Measurements from ENCODE around the gene FHIT. TPM values are rescaled to one million over a fixed set of nuclear protein-coding genes. Genes with fewer than 3 reads are reported as not detected.
A peak's percentile ranks its signal among the peaks of the same experiment; 100 is the strongest.

The FHIT gene
- total RNA-seq, 4 donors from 2014 or later = 4.6 to 6.1 (median 5.7) TPM

DNA sequence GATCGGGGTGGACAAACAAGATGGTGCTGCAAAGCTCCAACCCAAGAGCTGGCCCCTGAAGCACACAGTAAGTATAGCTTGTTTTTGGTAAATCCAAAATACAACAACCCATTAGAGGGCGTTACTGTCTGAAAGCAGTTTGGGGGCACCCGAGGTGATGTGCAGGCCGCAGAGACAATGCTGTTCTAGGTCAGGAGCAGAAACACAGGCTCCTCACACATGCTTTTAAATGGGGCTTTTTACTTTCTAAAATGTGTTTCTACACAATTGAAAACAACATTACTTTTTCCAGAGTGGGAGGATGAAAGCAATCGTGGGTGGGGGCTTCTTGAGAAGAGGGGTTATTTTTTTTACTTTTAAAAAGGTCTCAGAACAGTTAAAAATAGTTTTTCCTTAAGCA is 1172.2 kb downstream of the FHIT start:
- no peak for DNase-seq (ENCODE audit: extremely low spot score)
- H3K9me3 ChIP-seq = peaks cover 0 to 9% (median 3%) of the 10 kb centered on the region in 4 donors
- no peaks in the 10 kb centered on the region for H3K27me3 ChIP-seq
- H3K27ac ChIP-seq (replicated peaks in 1 of 4) = no peak overlapping the region
- H3K4me1 ChIP-seq = peaks cover 0 to 9% (median 6%) of the 10 kb centered on the region in 4 donors
- H3K4me3 ChIP-seq = no peak overlapping the region
- no peak for TF ChIP-seq POLR2A (IDR thresholded peaks at IDR 0.05; ENCODE audit: low read depth)
- no peak for TF ChIP-seq POLR2AphosphoS5 (IDR thresholded peaks at IDR 0.05)
- TF ChIP-seq, protein P1, sequence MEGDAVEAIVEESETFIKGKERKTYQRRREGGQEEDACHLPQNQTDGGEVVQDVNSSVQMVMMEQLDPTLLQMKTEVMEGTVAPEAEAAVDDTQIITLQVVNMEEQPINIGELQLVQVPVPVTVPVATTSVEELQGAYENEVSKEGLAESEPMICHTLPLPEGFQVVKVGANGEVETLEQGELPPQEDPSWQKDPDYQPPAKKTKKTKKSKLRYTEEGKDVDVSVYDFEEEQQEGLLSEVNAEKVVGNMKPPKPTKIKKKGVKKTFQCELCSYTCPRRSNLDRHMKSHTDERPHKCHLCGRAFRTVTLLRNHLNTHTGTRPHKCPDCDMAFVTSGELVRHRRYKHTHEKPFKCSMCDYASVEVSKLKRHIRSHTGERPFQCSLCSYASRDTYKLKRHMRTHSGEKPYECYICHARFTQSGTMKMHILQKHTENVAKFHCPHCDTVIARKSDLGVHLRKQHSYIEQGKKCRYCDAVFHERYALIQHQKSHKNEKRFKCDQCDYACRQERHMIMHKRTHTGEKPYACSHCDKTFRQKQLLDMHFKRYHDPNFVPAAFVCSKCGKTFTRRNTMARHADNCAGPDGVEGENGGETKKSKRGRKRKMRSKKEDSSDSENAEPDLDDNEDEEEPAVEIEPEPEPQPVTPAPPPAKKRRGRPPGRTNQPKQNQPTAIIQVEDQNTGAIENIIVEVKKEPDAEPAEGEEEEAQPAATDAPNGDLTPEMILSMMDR (IDR thresholded peaks at IDR 0.05) = no peak
- no peak for TF ChIP-seq EP300 (IDR thresholded peaks at IDR 0.05)
- WGBS = 59% methylated on average over 5 of the region's 5 CpGs
- intact Hi-C loops (cut with DNase I) = no loop called here
- H3K36me3 ChIP-seq = no peaks in the 10 kb centered on the region

DNA sequence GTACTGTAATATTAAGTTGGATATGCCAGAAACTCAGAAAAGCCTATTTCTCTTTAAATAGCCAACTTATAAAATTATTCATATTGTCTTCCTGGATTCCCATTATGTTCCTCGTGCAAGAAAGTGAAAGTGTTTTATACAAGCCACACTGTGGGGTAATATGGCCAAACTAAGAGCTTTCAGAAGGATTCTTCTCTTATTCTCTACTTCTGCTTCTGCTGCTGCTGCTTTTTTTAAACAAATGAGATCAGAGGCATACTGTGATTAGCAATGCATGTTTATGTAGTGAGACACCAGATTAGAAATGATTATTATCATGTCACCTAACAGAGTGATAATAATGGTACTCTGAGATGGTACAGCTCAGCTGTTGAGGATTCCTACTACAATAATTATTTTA is 1174.9 kb downstream of the FHIT start:
- peak overlapping the region; percentile 12 to 23 (median 20) for H3K4me3 ChIP-seq

DNA sequence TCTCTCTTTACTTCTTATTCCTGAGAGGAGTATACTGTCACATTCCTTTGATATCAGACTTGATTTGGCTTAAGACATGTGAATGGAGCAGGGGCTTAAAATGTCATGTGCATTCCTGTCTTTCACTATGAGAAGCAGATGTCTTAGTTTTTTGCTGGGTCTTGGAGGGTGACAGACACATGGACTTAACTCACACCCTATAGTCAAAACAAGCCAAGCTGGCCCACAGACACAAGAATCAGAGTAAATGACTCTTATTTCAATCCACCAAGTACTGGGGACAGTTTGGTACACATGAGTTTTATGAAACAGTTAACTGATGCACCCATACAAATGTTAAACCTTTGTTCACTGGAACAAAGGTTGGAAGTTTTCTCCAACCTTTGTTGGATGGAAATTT is 1177.3 kb downstream of the FHIT start:
- no peak overlapping the region for H3K4me3 ChIP-seq
- H3K4me1 ChIP-seq = peaks cover 0 to 9% (median 6%) of the 10 kb centered on the region in 4 donors
- no peak for DNase-seq (ENCODE audit: extremely low spot score)
- H3K27ac ChIP-seq (replicated peaks in 1 of 4) = no peak overlapping the region
- H3K36me3 ChIP-seq = no peaks in the 10 kb centered on the region
- peaks cover 0 to 9% (median 3%) of the 10 kb centered on the region in 4 donors for H3K9me3 ChIP-seq
- intact Hi-C loops (cut with DNase I) = no loop called here
- TF ChIP-seq, protein P1 (IDR thresholded peaks at IDR 0.05) = no peak
- TF ChIP-seq EP300 (IDR thresholded peaks at IDR 0.05) (no peak), POLR2A (IDR thresholded peaks at IDR 0.05; ENCODE audit: low read depth) (no peak), POLR2AphosphoS5 (IDR thresholded peaks at IDR 0.05) (no peak)
- H3K27me3 ChIP-seq = no peaks in the 10 kb centered on the region

More for the DNA sequence above, 1174.9 kb downstream of the FHIT start:
- H3K4me1 ChIP-seq = peaks cover 0 to 9% (median 6%) of the 10 kb centered on the region in 4 donors
- TF ChIP-seq, protein P1 (IDR thresholded peaks at IDR 0.05) = no peak
- no peak for DNase-seq (ENCODE audit: extremely low spot score)
- no peaks in the 10 kb centered on the region for H3K27me3 ChIP-seq
- no peak overlapping the region for H3K27ac ChIP-seq (replicated peaks in 1 of 4)
- H3K36me3 ChIP-seq = no peaks in the 10 kb centered on the region
- H3K9me3 ChIP-seq = peaks cover 0 to 9% (median 3%) of the 10 kb centered on the region in 4 donors
- intact Hi-C loops (cut with DNase I) = no loop called here
- 4% methylated on average over 1 of the region's 1 CpG for WGBS

DNA sequence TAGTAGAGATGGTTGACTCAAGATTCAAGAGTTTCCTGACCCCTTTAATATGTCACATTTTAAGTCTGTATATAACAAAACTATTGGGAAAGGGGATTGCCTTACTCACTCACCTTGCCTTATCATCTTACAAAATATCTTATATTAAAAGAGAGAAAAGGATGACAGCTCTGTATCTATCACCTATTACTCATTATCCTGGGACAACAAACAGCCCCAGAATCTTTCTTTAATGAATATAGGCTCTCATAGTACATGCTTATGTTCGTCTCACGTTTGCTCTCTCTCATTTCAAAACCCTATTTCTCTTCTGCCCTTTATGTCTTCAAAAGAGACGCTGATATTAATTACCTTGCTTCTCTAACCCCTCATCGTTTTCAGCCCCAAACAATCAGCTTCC is 1178.0 kb downstream of the FHIT start:
- DNase-seq (ENCODE audit: extremely low spot score) = no peak
- H3K36me3 ChIP-seq = no peaks in the 10 kb centered on the region
- H3K27me3 ChIP-seq = no peaks in the 10 kb centered on the region
- intact Hi-C loops (cut with DNase I) = no loop called here
- TF ChIP-seq POLR2AphosphoS5 (IDR thresholded peaks at IDR 0.05) (no peak), POLR2A (IDR thresholded peaks at IDR 0.05; ENCODE audit: low read depth) (no peak), EP300 (IDR thresholded peaks at IDR 0.05) (no peak)
- TF ChIP-seq, protein P1 (IDR thresholded peaks at IDR 0.05) = no peak
- no peak overlapping the region for H3K4me3 ChIP-seq
- peaks cover 0 to 4% (median 1%) of the 10 kb centered on the region in 4 donors for H3K9me3 ChIP-seq
- H3K27ac ChIP-seq (replicated peaks in 1 of 4) = no peak overlapping the region
- H3K4me1 ChIP-seq = peaks cover 0 to 9% (median 6%) of the 10 kb centered on the region in 4 donors
- WGBS = 77% methylated on average over 4 of the region's 4 CpGs

DNA sequence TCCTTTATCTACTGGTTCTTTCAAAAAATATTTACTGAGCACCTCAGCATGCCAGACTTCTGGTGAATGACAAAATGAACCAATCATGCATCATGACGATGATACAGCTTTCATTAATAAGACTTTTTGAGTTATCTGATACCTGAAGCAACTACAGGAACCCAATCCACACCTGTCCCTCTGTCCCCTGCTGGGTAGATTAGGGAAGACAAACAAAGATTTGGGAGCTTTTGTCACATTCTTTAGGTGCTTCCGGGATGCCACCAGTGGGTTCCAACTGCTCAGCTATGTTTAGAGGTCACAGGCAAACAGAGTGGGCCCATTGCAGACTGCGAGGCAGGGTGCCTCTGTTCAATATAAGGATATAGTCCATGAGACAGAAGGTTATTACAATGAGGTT is 1180.9 kb downstream of the FHIT start:
- H3K4me3 ChIP-seq = no peak overlapping the region

More for the DNA sequence above, 1180.9 kb downstream of the FHIT start:
- no peak for DNase-seq (ENCODE audit: extremely low spot score)
- Histone ChIP-seq H3K27ac (replicated peaks in 1 of 4) (no peak overlapping the region), H3K36me3 (no peaks in the 10 kb centered on the region), H3K9me3 (no peaks in the 10 kb centered on the region), H3K27me3 (no peaks in the 10 kb centered on the region), H3K4me1 (no peaks in the 10 kb centered on the region)
- WGBS = 88% methylated on average over 3 of the region's 3 CpGs
- intact Hi-C loops (cut with DNase I) = no loop called here
- TF ChIP-seq POLR2A (IDR thresholded peaks at IDR 0.05; ENCODE audit: low read depth) = no peak
- TF ChIP-seq EP300 (IDR thresholded peaks at IDR 0.05) = no peak
- no peak for TF ChIP-seq POLR2AphosphoS5 (IDR thresholded peaks at IDR 0.05)
- TF ChIP-seq, protein P1 (IDR thresholded peaks at IDR 0.05) = no peak

Data from esophagus muscularis mucosa (tissue), 4 donors.